Keratinocyte (primary cell): ENCODE measurements around the gene STX18.

Experiments used
- EZH2 ChIP-seq: IDR thresholded peaks from one replicate; pipeline ENCODE4 v1.6.1; 2012; ENCODE audit warnings: inconsistent platforms, mild to moderate bottlenecking, low read length, moderate library complexity
- TF ChIP-seq, protein P1 (sequence below), 3 experiments: IDR thresholded peaks in 1 of 3; conservative IDR thresholded peaks in 1 of 3; optimal IDR thresholded peaks in 1 of 3; 2 replicates in 2 of 3; 3 replicates in 1 of 3; pipeline versions ENCODE3 to v1.5.1; 2011; ENCODE audit warnings: low read length in 3 of 3, mild to moderate bottlenecking in 3 of 3, moderate library complexity in 2 of 3, control low read depth in 1 of 3, inconsistent platforms in 1 of 3; ENCODE audit not compliant: insufficient read depth in 2 of 3; ENCODE audit errors: extremely low read depth in 1 of 3

- TF ChIP-seq, protein P1, sequence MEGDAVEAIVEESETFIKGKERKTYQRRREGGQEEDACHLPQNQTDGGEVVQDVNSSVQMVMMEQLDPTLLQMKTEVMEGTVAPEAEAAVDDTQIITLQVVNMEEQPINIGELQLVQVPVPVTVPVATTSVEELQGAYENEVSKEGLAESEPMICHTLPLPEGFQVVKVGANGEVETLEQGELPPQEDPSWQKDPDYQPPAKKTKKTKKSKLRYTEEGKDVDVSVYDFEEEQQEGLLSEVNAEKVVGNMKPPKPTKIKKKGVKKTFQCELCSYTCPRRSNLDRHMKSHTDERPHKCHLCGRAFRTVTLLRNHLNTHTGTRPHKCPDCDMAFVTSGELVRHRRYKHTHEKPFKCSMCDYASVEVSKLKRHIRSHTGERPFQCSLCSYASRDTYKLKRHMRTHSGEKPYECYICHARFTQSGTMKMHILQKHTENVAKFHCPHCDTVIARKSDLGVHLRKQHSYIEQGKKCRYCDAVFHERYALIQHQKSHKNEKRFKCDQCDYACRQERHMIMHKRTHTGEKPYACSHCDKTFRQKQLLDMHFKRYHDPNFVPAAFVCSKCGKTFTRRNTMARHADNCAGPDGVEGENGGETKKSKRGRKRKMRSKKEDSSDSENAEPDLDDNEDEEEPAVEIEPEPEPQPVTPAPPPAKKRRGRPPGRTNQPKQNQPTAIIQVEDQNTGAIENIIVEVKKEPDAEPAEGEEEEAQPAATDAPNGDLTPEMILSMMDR (optimal IDR thresholded peaks at IDR 0.05 in 1 of 3, IDR thresholded peaks at IDR 0.05 in 1 of 3, conservative IDR thresholded peaks at IDR 0.05 in 1 of 3; ENCODE audit: extremely low read depth in 1 of 3, insufficient read depth in 2 of 3, low read length in 3 of 3), result no peak
- no peak for TF ChIP-seq EZH2
Observed at GRCh38 chr4:4574052-4574451, 32.2 kb upstream of the STX18 start.
